Transverse colon (tissue), 4 donors: ENCODE results near the gene C1QTNF12.

ENCODE experiments used
- POLR2A ChIP-seq: fragments of 450-650 bp; IDR thresholded peaks from one replicate; pipeline ENCODE4 v1.6.1; 2016; ENCODE audit warnings: antibody characterized with exemption, mild to moderate bottlenecking, moderate library complexity
- POLR2AphosphoS5 ChIP-seq, 3 donors: sonication (generic); formaldehyde crosslinking; IDR thresholded peaks; one replicate each; pipeline ENCODE4 v1.6.1; 2016; ENCODE audit warnings: antibody characterized with exemption in 3 of 3
- TF ChIP-seq, protein P1 (sequence below), 5 experiments: fragments of 200-600 bp in 3 of 5; fragments of 450-650 bp in 2 of 5; sonication (generic) in 3 of 5; IDR thresholded peaks; 1 replicate in 2 of 5; 2 replicates in 3 of 5; pipeline ENCODE4 v1.5.1; 2016 to 2017; ENCODE audit warnings: antibody characterized with exemption in 5 of 5, inconsistent platforms in 3 of 5, mild to moderate bottlenecking in 2 of 5, moderate library complexity in 1 of 5

DNA sequence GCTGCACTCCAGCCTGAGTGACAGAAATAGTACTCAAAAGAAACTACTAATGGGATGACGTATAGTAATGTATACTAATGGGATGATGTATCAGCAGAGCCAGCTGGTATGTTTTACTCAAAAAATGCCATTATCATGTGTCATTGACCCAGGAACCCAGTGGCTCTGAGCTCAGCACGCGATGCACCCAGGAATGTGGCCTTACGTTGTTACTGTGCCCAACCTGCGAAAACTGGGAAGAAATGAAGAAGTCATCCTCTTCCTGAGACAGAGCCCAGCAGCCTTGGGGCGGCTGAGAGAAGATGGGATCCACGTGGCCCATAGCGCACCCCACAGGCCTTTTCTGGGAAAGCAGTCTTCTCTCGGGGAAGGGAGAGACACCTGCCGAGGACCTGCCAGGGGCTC lies 18.3 kb upstream of the C1QTNF12 start:
- TF ChIP-seq, protein P1, sequence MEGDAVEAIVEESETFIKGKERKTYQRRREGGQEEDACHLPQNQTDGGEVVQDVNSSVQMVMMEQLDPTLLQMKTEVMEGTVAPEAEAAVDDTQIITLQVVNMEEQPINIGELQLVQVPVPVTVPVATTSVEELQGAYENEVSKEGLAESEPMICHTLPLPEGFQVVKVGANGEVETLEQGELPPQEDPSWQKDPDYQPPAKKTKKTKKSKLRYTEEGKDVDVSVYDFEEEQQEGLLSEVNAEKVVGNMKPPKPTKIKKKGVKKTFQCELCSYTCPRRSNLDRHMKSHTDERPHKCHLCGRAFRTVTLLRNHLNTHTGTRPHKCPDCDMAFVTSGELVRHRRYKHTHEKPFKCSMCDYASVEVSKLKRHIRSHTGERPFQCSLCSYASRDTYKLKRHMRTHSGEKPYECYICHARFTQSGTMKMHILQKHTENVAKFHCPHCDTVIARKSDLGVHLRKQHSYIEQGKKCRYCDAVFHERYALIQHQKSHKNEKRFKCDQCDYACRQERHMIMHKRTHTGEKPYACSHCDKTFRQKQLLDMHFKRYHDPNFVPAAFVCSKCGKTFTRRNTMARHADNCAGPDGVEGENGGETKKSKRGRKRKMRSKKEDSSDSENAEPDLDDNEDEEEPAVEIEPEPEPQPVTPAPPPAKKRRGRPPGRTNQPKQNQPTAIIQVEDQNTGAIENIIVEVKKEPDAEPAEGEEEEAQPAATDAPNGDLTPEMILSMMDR (IDR thresholded peaks at IDR 0.05), result peak in 1 of 5 experiments; percentile 6
- TF ChIP-seq POLR2A (no peak), POLR2AphosphoS5 (IDR thresholded peaks at IDR 0.05) (no peak)
